Stimulated activated CD8-positive, alpha-beta memory T cell treated with anti-CD3 and anti-CD28 coated beads, Interleukin-4, amount 100 ng/mL, for 24 hours (primary cell): Measurements from ENCODE around the gene RNF31.
"Not testable (repeated sequence)": the region's sequence is repeated elsewhere in the genome, so short reads cannot be mapped to it uniquely, and the experiment has no call there.

Experiments
- DNase-seq: peaks from one replicate; pipeline ENCODE4 v3.0.0-alpha.2; 2020; ENCODE audit warnings: low read depth

The RNF31 gene

GRCh38 chr14:24146978-24147760 is at the start of gene RNF31:
Gene RNF31 (plus strand): TSS chr14:24147498. CDS start chr14:24147699, 201 bp downstream.
- DNase-seq = peak; percentile 97

- no peak for DNase-seq
Observed at GRCh38 chr14:24098229-24098926, 48.9 kb upstream of the RNF31 start.

GRCh38 chr14:24098927-24099813 is 48.1 kb upstream of the RNF31 start:
- no peak for DNase-seq

GRCh38 chr14:24100197-24100981 is 46.9 kb upstream of the RNF31 start:
- no peak for DNase-seq

GRCh38 chr14:24100982-24101494 is 46.3 kb upstream of the RNF31 start:
- DNase-seq = no peak

- DNase-seq = no peak
Observed at GRCh38 chr14:24102357-24103048, 44.8 kb upstream of the RNF31 start.

- no peak for DNase-seq
Observed at GRCh38 chr14:24103451-24103850, 43.8 kb upstream of the RNF31 start.

- DNase-seq = not testable (repeated sequence)
Observed at GRCh38 chr14:24105609-24106239, 41.6 kb upstream of the RNF31 start.

GRCh38 chr14:24106672-24107271 is 40.5 kb upstream of the RNF31 start:
- no peak for DNase-seq

- no peak for DNase-seq
Observed at GRCh38 chr14:24108336-24108874, 38.9 kb upstream of the RNF31 start.

- DNase-seq = no peak
Observed at GRCh38 chr14:24110060-24110459, 37.2 kb upstream of the RNF31 start.

- no peak for DNase-seq
Observed at GRCh38 chr14:24110523-24110922, 36.8 kb upstream of the RNF31 start.

GRCh38 chr14:24113379-24113800 is 33.9 kb upstream of the RNF31 start:
- no peak for DNase-seq

- DNase-seq = peak; percentile 66
Observed at GRCh38 chr14:24113801-24114531, 33.3 kb upstream of the RNF31 start.

- DNase-seq = peak; percentile 97
Observed at GRCh38 chr14:24114532-24115421, 32.5 kb upstream of the RNF31 start, which contains the start of the genes DCAF11 and NRL. Gene DCAF11 (plus strand): TSS chr14:24114777. CDS start chr14:24115595, 818 bp downstream. Gene NRL (minus strand): TSS chr14:24114949. CDS start chr14:24082848, 32,101 bp downstream.

GRCh38 chr14:24115422-24116127 is 31.7 kb upstream of the RNF31 start:
- DNase-seq = no peak
